ENCODE results near the gene PMM2. TPM values are rescaled to one million over a fixed set of nuclear protein-coding genes. Genes with fewer than 3 reads are reported as not detected.
"Not testable (repeated sequence)": the region's sequence is repeated elsewhere in the genome, so short reads cannot be mapped to it uniquely, and the experiment has no call there.

The PMM2 gene
- total RNA-seq, 1 donor from 2014 or later: 11.5 TPM

GRCh38 chr16:8798174-8798527 lies 512 bp downstream of the PMM2 start:
- peaks cover 24 to 33% (median 26%) of the 10 kb centered on the region in 3 donors for H3K4me1 ChIP-seq (ENCODE audit: control insufficient read depth in 3 of 3, insufficient read depth in 3 of 3, low read length in 3 of 3)
- H3K36me3 ChIP-seq (ENCODE audit: control insufficient read depth in 3 of 3, insufficient read depth in 3 of 3, low read length in 3 of 3): peaks cover 15 to 19% (median 19%) of the 10 kb centered on the region in 3 donors
- H3K9ac ChIP-seq (ENCODE audit: low read depth in 1 of 3, low read length in 3 of 3): peak overlapping the region; percentile 88 to 97 (median 95)
- H3K27me3 ChIP-seq (ENCODE audit: control insufficient read depth in 3 of 3, insufficient read depth in 3 of 3, low read length in 3 of 3): no peaks in the 10 kb centered on the region
- H3K9me3 ChIP-seq (ENCODE audit: control insufficient read depth in 3 of 3, low read length in 3 of 3): no peaks in the 10 kb centered on the region
- H3K4me3 ChIP-seq (ENCODE audit: low read length in 3 of 3): peak overlapping the region; percentile 97 to 99 (median 97)
- peak overlapping the region; percentile 76 for H3K27ac ChIP-seq (ENCODE audit: low read depth, low read length)

DNA sequence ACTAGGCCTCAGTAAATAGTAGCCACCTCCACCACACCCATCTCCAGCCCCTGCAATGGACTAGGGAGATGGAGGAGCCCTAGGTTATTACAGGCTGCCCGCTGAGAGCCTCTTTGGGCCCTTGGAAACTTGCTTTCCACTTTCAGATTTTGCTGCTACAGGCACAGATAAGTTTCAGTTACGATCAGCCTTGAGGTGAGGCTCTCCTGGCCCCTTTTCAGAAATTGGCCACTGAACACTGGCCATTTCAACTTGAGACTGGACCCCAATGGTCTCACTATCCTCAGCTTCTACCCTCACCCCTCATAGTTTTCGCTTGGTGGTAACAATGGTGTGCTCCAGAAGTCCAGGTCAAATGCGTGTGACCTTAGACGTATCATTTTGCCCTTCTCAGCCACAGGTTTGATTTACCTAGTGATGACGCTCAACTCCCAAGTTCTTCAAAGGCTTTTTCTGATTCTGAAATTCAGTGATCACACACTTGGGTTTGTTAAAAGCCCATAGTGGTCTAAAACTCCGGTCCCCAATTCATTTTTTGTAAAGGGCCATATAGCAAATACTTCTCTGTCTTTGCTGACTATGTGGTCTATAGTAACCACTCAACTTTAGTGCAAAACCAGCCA lies 1.0 kb downstream of the PMM2 start:
- H3K36me3 ChIP-seq (ENCODE audit: control insufficient read depth in 3 of 3, insufficient read depth in 3 of 3, low read length in 3 of 3): peaks cover 18 to 22% (median 21%) of the 10 kb centered on the region in 3 donors
- no peaks in the 10 kb centered on the region for H3K9me3 ChIP-seq (ENCODE audit: control insufficient read depth in 3 of 3, low read length in 3 of 3)
- H3K9ac ChIP-seq (ENCODE audit: low read depth in 1 of 3, low read length in 3 of 3): peak overlapping the region; percentile 88 to 97 (median 95)
- H3K27ac ChIP-seq (ENCODE audit: low read depth, low read length): peak overlapping the region; percentile 76
- H3K27me3 ChIP-seq (ENCODE audit: control insufficient read depth in 3 of 3, insufficient read depth in 3 of 3, low read length in 3 of 3): no peaks in the 10 kb centered on the region
- peak overlapping the region; percentile 97 to 99 (median 97) for H3K4me3 ChIP-seq (ENCODE audit: low read length in 3 of 3)
- H3K4me1 ChIP-seq (ENCODE audit: control insufficient read depth in 3 of 3, insufficient read depth in 3 of 3, low read length in 3 of 3): peaks cover 24 to 33% (median 26%) of the 10 kb centered on the region in 3 donors

DNA sequence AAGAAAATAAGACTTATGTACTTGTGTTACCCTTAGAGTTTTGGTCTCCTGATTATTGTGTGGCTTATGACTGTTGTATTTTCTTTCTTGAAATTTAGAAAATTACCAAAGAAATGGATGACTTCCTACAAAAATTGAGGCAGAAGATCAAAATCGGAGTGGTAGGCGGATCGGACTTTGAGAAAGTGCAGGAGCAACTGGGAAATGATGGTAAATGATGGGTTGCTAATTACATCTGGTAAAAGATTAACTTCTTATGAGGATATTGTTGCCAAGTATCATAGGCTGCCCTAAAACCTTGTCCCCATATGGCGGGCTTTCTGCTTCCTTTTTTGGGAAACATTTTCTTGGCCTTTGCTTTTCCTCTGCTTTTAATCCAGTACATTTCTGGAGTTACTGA lies 4.1 kb downstream of the PMM2 start:
- H3K9ac ChIP-seq (ENCODE audit: low read depth in 1 of 3, low read length in 3 of 3): no peak overlapping the region
- H3K4me3 ChIP-seq (ENCODE audit: low read length in 3 of 3): no peak overlapping the region
- H3K27ac ChIP-seq (ENCODE audit: low read depth, low read length): no peak overlapping the region
- peaks cover 20 to 33% (median 26%) of the 10 kb centered on the region in 3 donors for H3K36me3 ChIP-seq (ENCODE audit: control insufficient read depth in 3 of 3, insufficient read depth in 3 of 3, low read length in 3 of 3)
- no peaks in the 10 kb centered on the region for H3K27me3 ChIP-seq (ENCODE audit: control insufficient read depth in 3 of 3, insufficient read depth in 3 of 3, low read length in 3 of 3)
- H3K4me1 ChIP-seq (ENCODE audit: control insufficient read depth in 3 of 3, insufficient read depth in 3 of 3, low read length in 3 of 3): peaks cover 13 to 21% (median 21%) of the 10 kb centered on the region in 3 donors
- H3K9me3 ChIP-seq (ENCODE audit: control insufficient read depth in 3 of 3, low read length in 3 of 3): no peaks in the 10 kb centered on the region

DNA sequence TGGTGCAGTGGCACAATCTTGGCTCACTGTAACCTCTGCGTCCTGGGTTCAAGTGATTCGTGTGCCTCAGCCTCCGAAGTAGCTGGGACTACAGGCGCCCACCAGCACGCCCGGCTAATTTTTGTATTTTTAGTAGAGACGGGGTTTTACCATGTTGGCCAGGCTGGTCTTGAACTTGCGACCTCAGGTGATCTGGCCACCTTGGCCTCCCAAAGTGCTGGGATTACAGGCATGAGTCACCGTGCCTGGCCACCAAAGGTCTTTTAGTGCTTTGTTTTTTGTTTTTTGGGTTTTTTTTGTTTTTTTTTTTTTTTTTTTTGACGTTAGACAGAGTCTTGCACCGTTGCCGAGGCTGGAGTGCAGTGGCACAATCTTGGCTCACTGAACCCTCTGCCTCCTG lies 6.1 kb downstream of the PMM2 start:
- H3K4me1 ChIP-seq (ENCODE audit: control insufficient read depth in 3 of 3, insufficient read depth in 3 of 3, low read length in 3 of 3); H3K27ac ChIP-seq (ENCODE audit: low read depth, low read length); H3K4me3 ChIP-seq (ENCODE audit: low read length in 3 of 3); H3K9ac ChIP-seq (ENCODE audit: low read depth in 1 of 3, low read length in 3 of 3); H3K9me3 ChIP-seq (ENCODE audit: control insufficient read depth in 3 of 3, low read length in 3 of 3); H3K27me3 ChIP-seq (ENCODE audit: control insufficient read depth in 3 of 3, insufficient read depth in 3 of 3, low read length in 3 of 3): not testable (repeated sequence)
- H3K36me3 ChIP-seq (ENCODE audit: control insufficient read depth in 3 of 3, insufficient read depth in 3 of 3, low read length in 3 of 3): peaks cover 30 to 49% (median 46%) of the 10 kb centered on the region in 3 donors

DNA sequence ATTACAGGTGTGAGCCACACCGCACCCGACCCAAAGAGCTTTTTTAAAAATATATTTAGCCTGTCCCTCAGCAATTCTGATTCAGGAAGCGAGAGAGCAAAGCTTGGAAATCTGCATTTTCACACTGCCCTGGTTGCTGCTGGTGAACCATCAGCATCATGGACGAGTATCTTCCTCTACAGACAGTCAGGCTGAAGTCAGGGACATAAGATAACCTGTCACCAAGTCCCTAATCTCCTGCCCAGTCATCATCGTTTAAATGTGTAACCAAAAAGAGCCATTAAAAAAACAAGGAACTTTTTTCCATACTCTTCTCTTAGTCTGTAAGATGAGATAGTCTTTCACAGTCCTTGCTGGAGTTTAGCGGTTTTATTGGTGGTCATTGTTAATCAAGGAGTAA lies 6.7 kb downstream of the PMM2 start:
- Histone ChIP-seq H3K27me3 (ENCODE audit: control insufficient read depth in 3 of 3, insufficient read depth in 3 of 3, low read length in 3 of 3) (no peaks in the 10 kb centered on the region), H3K4me1 (ENCODE audit: control insufficient read depth in 3 of 3, insufficient read depth in 3 of 3, low read length in 3 of 3) (peaks cover 0 to 4% (median 2%) of the 10 kb centered on the region in 3 donors), H3K36me3 (ENCODE audit: control insufficient read depth in 3 of 3, insufficient read depth in 3 of 3, low read length in 3 of 3) (peaks cover 30 to 53% (median 51%) of the 10 kb centered on the region in 3 donors), H3K9ac (ENCODE audit: low read depth in 1 of 3, low read length in 3 of 3) (no peak overlapping the region), H3K4me3 (ENCODE audit: low read length in 3 of 3) (no peak overlapping the region), H3K9me3 (ENCODE audit: control insufficient read depth in 3 of 3, low read length in 3 of 3) (no peaks in the 10 kb centered on the region), H3K27ac (ENCODE audit: low read depth, low read length) (no peak overlapping the region)

DNA sequence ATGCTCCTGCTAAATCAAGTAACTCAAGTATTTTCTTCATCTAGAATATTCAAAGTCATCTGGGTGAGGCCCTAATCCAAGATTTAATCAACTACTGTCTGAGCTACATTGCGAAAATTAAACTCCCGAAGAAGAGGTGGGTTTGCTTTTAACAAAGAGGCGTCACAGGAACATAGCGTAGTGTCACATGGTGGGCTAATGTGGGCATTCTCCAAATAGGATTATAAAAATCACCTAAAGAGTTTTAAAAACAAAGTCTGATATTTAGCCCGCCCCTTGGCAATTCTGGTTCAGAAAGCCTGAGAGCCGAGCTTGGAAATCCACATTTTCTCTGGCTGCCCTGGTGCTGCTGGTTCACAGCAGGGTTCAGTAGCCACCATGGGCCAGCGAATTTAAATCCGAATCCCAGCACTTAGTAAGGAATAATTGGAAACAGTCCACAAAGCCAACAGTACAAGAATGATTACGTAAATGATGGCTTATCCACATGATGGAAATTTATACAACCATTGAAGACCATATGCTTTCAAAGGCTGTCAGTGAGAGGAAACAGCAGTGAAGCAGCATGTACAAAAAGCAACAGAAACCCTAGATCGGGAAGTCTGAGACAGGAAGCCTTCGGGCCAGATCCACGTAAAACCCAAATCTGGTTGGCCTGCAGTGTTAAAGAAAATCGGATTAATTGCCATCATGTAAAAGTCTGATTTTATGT lies 8.8 kb downstream of the PMM2 start:
- Histone ChIP-seq H3K9ac (ENCODE audit: low read depth in 1 of 3, low read length in 3 of 3) (no peak overlapping the region), H3K4me1 (ENCODE audit: control insufficient read depth in 3 of 3, insufficient read depth in 3 of 3, low read length in 3 of 3) (no peaks in the 10 kb centered on the region), H3K27me3 (ENCODE audit: control insufficient read depth in 3 of 3, insufficient read depth in 3 of 3, low read length in 3 of 3) (no peaks in the 10 kb centered on the region), H3K4me3 (ENCODE audit: low read length in 3 of 3) (no peak overlapping the region), H3K36me3 (ENCODE audit: control insufficient read depth in 3 of 3, insufficient read depth in 3 of 3, low read length in 3 of 3) (peaks cover 38 to 62% (median 61%) of the 10 kb centered on the region in 3 donors), H3K9me3 (ENCODE audit: control insufficient read depth in 3 of 3, low read length in 3 of 3) (no peaks in the 10 kb centered on the region), H3K27ac (ENCODE audit: low read depth, low read length) (no peak overlapping the region)

DNA sequence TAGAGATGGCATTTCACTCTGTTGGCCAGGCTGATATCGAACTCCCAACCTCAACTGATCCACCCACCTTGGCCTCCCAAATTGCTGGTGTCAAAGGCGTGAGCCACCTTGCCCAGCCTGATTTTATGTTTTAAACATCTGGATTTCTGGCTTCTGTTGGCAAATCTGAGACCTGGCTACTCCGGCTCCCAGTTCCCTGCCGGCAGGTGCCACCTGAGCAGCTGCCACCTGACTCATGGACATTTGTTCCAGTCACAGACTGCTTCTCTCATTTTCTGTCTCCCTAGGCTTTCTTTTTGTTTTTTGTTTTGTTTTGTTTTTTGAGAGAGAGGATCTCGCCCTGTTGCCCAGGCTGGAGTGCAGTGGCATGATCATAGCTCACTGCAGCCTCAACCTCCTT lies 9.6 kb downstream of the PMM2 start:
- H3K36me3 ChIP-seq (ENCODE audit: control insufficient read depth in 3 of 3, insufficient read depth in 3 of 3, low read length in 3 of 3): peaks cover 41 to 64% (median 63%) of the 10 kb centered on the region in 3 donors
- H3K4me1 ChIP-seq (ENCODE audit: control insufficient read depth in 3 of 3, insufficient read depth in 3 of 3, low read length in 3 of 3): no peaks in the 10 kb centered on the region
- H3K9ac ChIP-seq (ENCODE audit: low read depth in 1 of 3, low read length in 3 of 3): no peak overlapping the region
- no peak overlapping the region for H3K27ac ChIP-seq (ENCODE audit: low read depth, low read length)
- no peak overlapping the region for H3K4me3 ChIP-seq (ENCODE audit: low read length in 3 of 3)
- H3K9me3 ChIP-seq (ENCODE audit: control insufficient read depth in 3 of 3, low read length in 3 of 3): no peaks in the 10 kb centered on the region
- no peaks in the 10 kb centered on the region for H3K27me3 ChIP-seq (ENCODE audit: control insufficient read depth in 3 of 3, insufficient read depth in 3 of 3, low read length in 3 of 3)

- Histone ChIP-seq H3K9ac (ENCODE audit: low read depth in 1 of 3, low read length in 3 of 3) (no peak overlapping the region), H3K27me3 (ENCODE audit: control insufficient read depth in 3 of 3, insufficient read depth in 3 of 3, low read length in 3 of 3) (no peaks in the 10 kb centered on the region), H3K9me3 (ENCODE audit: control insufficient read depth in 3 of 3, low read length in 3 of 3) (no peaks in the 10 kb centered on the region), H3K4me3 (ENCODE audit: low read length in 3 of 3) (no peak overlapping the region), H3K4me1 (ENCODE audit: control insufficient read depth in 3 of 3, insufficient read depth in 3 of 3, low read length in 3 of 3) (no peaks in the 10 kb centered on the region), H3K36me3 (ENCODE audit: control insufficient read depth in 3 of 3, insufficient read depth in 3 of 3, low read length in 3 of 3) (peaks cover 40 to 65% (median 64%) of the 10 kb centered on the region in 3 donors), H3K27ac (ENCODE audit: low read depth, low read length) (no peak overlapping the region)
These were observed 10.4 kb downstream of the PMM2 start for GRCh38 chr16:8808009-8808408.

- Histone ChIP-seq H3K4me3 (ENCODE audit: low read length in 3 of 3) (no peak overlapping the region), H3K27ac (ENCODE audit: low read depth, low read length) (no peak overlapping the region), H3K9me3 (ENCODE audit: control insufficient read depth in 3 of 3, low read length in 3 of 3) (no peaks in the 10 kb centered on the region), H3K36me3 (ENCODE audit: control insufficient read depth in 3 of 3, insufficient read depth in 3 of 3, low read length in 3 of 3) (peaks cover 43 to 69% (median 67%) of the 10 kb centered on the region in 3 donors), H3K4me1 (ENCODE audit: control insufficient read depth in 3 of 3, insufficient read depth in 3 of 3, low read length in 3 of 3) (no peaks in the 10 kb centered on the region), H3K27me3 (ENCODE audit: control insufficient read depth in 3 of 3, insufficient read depth in 3 of 3, low read length in 3 of 3) (no peaks in the 10 kb centered on the region), H3K9ac (ENCODE audit: low read depth in 1 of 3, low read length in 3 of 3) (no peak overlapping the region)
These were observed 11.1 kb downstream of the PMM2 start for GRCh38 chr16:8808613-8809353.

All from skeletal muscle tissue (tissue), 4 donors.